Astrocyte of the cerebellum (primary cell): ENCODE measurements around the gene UMOD.

Experiments
- DNase-seq: peaks from one replicate; pipeline ENCODE4 v3.0.0-alpha.2; 2011; ENCODE audit warnings: low read depth
- H3K4me3 ChIP-seq: 2 replicates; pipeline ENCODE4 v1.5.1; 2011; ENCODE audit warnings: mild to moderate bottlenecking, low read depth, low read length, moderate library complexity
- CTCF ChIP-seq: IDR thresholded peaks from 2 replicates; pipeline ENCODE4 v1.5.1; 2012; ENCODE audit warnings: low read length, low read depth, moderate library complexity, mild to moderate bottlenecking; ENCODE audit errors: missing control alignments
- in situ Hi-C: cut with HindIII; loops from 2 replicates; pipeline ENCODE4 v1.10.0; 2017; ENCODE audit warnings: low sequenced_read_pairs

The UMOD gene

DNA sequence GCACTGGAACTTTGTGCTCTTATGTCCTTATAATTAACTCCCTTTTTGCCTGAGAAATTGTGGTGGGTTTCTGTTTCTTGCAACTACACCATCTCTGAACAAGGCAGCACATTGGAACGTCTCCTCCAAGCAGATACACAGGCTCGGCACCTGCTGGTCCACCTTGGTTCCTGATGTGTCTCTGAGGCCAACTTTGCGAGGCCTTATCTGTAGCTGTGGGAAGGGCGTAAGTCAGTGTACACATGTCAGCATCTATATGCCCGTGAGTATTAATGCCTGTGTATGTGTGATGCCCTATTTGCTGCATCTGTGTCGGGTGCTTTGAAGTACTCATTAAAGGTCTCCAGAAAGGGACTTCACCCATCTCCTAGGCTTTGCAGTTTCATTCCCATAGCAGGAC lies 42.7 kb downstream of the UMOD start:
- no peak overlapping the region for H3K4me3 ChIP-seq
- no peak for DNase-seq
- TF ChIP-seq CTCF: no peak
- in situ Hi-C loops: no loop called here

DNA sequence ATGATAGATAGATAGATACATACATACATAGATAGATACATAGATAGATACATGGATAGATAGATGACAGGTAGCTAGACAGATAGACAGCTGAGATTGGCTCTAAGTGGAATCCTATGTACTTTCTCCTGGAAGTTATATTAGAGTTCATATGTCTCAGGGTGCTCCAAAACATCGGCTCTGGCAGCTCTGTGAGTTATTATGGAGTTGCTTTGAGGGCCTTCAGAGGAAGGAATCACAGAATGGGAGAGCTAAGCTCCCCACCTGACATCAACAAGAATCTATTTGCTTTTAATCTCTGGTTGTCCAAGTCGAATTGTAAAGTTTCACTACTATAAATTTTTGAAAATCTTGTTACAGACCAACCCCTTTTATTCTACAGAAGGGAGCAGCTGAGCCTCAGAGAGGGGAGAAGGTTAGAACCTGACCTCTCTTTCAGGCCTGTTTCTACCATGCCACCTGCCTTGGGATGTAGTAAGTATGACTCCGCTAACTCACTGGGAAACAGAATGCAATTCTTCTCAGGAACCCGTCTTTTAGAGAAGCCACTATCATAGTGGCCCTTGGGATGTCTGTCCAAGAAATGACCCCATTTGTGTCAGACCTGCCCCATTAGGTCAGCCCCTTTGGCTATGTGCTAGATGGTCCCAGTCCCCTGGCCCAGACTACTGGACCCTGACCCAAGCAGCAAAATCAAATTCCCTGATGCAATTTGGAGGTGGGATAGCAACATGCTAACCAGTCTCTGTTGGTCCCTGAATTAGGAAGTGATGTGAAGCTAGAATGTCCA lies 43.5 kb downstream of the UMOD start:
- H3K4me3 ChIP-seq: no peak overlapping the region
- TF ChIP-seq CTCF: no peak
- no peak for DNase-seq
- in situ Hi-C loops: no loop called here

- DNase-seq: no peak
- TF ChIP-seq CTCF: no peak
- in situ Hi-C loops: no loop called here
- no peak overlapping the region for H3K4me3 ChIP-seq
Observed at GRCh38 chr16:20308266-20308665, 44.2 kb downstream of the UMOD start.

DNA sequence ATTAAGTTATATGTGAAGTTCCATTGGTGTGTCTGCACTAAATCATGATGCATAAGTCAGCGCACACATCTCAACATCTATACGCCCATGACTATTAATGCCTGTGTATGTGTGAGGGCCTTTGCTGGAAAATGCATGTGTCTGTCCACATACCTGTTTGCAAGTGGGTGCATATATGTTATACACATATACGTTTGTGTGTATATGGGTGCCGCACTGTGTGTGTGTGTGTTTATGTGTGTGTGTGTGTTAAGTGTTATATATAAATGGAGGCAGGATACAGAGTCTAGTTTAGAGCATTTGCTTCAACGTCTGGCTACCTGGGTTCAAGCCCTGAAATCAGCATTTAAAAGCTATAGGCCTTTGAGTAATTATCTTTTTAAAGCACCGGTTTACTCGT lies 44.7 kb downstream of the UMOD start:
- in situ Hi-C loops: no loop called here
- no peak for TF ChIP-seq CTCF
- no peak overlapping the region for H3K4me3 ChIP-seq
- DNase-seq: no peak

GRCh38 chr16:20307240-20307671 lies 45.3 kb downstream of the UMOD start:
- DNase-seq: no peak
- no peak for TF ChIP-seq CTCF
- in situ Hi-C loops: no loop called here
- no peak overlapping the region for H3K4me3 ChIP-seq

DNA sequence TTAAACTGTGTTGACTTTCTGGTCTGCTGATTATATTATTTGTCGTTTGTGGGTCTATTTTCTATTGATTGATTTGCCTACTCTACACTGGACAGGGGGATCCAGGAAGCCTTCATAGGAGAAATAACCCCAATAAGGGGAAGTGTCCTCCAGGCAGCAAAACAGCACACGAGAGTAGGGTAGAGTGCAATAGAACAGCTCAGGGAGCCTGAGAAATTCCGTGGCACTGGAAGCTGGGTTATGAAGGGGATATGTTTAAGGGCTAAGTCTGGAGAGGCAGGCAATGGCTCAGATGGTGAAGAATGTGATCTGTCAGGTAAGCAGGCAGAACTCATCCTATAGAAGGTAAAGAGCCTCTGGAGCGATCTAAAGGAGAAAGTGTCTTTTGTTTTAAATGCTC lies 46.1 kb downstream of the UMOD start:
- no peak for DNase-seq
- in situ Hi-C loops: no loop called here
- no peak for TF ChIP-seq CTCF
- H3K4me3 ChIP-seq: no peak overlapping the region
